Ishikawa (cell line): Measurements from ENCODE around the gene NDRG2.

ENCODE experiments used
- CEBPB ChIP-seq: IDR thresholded peaks from 2 replicates; pipeline ENCODE4 v1.6.1; 2012
- CREB1 ChIP-seq: IDR thresholded peaks from 2 replicates; pipeline ENCODE4 v1.6.1; 2012; ENCODE audit warnings: low read depth
- EGR1 ChIP-seq: IDR thresholded peaks from 2 replicates; pipeline ENCODE4 v1.6.1; 2012
- EP300 ChIP-seq: IDR thresholded peaks from 2 replicates; pipeline ENCODE4 v1.6.1; 2012; ENCODE audit warnings: borderline replicate concordance
- FOXM1 ChIP-seq: IDR thresholded peaks from 2 replicates; pipeline ENCODE4 v1.6.1; 2012; ENCODE audit warnings: low read depth, borderline replicate concordance
- NFIC ChIP-seq: IDR thresholded peaks from 2 replicates; pipeline ENCODE4 v1.6.1; 2012
- RAD21 ChIP-seq: IDR thresholded peaks from 2 replicates; pipeline ENCODE4 v1.6.1; 2012; ENCODE audit warnings: low read depth
- TAF1 ChIP-seq: IDR thresholded peaks from 2 replicates; pipeline ENCODE4 v1.6.1; 2012; ENCODE audit warnings: low read depth, mild to moderate bottlenecking
- TCF12 ChIP-seq: IDR thresholded peaks from 2 replicates; pipeline ENCODE4 v1.6.1; 2012; ENCODE audit warnings: low read depth
- TEAD4 ChIP-seq: IDR thresholded peaks from 2 replicates; pipeline ENCODE4 v1.6.1; 2012
- YY1 ChIP-seq: IDR thresholded peaks from 2 replicates; pipeline ENCODE4 v1.6.1; 2012; ENCODE audit warnings: low read depth
- ZBTB7A ChIP-seq: IDR thresholded peaks from 2 replicates; pipeline ENCODE4 v1.6.1; 2012; ENCODE audit warnings: low read depth
- TF ChIP-seq, protein P1 (sequence below): IDR thresholded peaks from 2 replicates; pipeline ENCODE4 v1.6.1; 2012; ENCODE audit warnings: low read depth, mild to moderate bottlenecking
- TF ChIP-seq, protein P2 (sequence below): IDR thresholded peaks from 2 replicates; pipeline ENCODE4 v1.6.1; 2012
- TF ChIP-seq, protein P3 (sequence below): IDR thresholded peaks from 2 replicates; pipeline ENCODE4 v1.6.1; 2012

Gene NDRG2

DNA sequence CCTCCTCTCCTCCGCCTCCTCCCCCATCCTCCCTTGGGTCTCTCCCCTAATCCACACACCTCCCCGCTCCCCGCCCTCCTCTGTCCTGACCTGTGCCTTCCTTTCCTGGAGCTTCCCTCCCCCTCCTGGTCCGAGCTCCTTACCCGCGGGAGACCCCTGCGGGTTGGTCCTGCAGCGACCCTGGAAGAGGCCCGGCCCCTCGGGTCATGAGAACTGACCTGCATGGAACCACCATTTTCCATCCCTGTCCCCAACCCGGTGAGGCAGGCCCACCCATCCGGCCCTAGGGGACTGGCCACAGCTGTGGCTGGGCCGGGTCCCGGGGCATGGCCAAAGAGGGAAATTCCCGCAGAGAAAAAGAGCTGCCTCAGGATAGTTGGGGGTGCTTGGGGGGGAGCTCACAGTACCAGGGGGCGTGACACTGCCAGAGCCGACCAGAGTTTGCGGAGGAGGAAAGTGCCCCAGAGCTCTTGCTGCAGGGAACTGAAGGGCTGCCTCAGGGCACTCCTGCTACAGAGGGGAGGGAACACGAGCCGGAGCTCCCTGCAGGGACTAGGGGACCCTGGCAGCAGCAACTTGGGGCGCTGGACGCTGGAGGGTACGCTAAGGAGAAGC is 45.9 kb upstream of the NDRG2 start:
- peak; percentile 60; the same call in 1 of the 2 replicates for TF ChIP-seq ZBTB7A
- 0 out of 2 replicates have a peak, but pooled peaks have one; percentile 21 for TF ChIP-seq EGR1
- TF ChIP-seq, protein P1, sequence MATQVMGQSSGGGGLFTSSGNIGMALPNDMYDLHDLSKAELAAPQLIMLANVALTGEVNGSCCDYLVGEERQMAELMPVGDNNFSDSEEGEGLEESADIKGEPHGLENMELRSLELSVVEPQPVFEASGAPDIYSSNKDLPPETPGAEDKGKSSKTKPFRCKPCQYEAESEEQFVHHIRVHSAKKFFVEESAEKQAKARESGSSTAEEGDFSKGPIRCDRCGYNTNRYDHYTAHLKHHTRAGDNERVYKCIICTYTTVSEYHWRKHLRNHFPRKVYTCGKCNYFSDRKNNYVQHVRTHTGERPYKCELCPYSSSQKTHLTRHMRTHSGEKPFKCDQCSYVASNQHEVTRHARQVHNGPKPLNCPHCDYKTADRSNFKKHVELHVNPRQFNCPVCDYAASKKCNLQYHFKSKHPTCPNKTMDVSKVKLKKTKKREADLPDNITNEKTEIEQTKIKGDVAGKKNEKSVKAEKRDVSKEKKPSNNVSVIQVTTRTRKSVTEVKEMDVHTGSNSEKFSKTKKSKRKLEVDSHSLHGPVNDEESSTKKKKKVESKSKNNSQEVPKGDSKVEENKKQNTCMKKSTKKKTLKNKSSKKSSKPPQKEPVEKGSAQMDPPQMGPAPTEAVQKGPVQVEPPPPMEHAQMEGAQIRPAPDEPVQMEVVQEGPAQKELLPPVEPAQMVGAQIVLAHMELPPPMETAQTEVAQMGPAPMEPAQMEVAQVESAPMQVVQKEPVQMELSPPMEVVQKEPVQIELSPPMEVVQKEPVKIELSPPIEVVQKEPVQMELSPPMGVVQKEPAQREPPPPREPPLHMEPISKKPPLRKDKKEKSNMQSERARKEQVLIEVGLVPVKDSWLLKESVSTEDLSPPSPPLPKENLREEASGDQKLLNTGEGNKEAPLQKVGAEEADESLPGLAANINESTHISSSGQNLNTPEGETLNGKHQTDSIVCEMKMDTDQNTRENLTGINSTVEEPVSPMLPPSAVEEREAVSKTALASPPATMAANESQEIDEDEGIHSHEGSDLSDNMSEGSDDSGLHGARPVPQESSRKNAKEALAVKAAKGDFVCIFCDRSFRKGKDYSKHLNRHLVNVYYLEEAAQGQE = no peak
- TF ChIP-seq, protein P2, sequence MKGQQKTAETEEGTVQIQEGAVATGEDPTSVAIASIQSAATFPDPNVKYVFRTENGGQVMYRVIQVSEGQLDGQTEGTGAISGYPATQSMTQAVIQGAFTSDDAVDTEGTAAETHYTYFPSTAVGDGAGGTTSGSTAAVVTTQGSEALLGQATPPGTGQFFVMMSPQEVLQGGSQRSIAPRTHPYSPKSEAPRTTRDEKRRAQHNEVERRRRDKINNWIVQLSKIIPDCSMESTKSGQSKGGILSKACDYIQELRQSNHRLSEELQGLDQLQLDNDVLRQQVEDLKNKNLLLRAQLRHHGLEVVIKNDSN = no peak
- no peak for TF ChIP-seq TCF12
- TF ChIP-seq TEAD4 = no peak
- TF ChIP-seq YY1 = no peak
- TF ChIP-seq CEBPB = no peak
- no peak for TF ChIP-seq RAD21
- TF ChIP-seq EP300 = no peak
- TF ChIP-seq FOXM1 = no peak
- TF ChIP-seq NFIC = no peak
- TF ChIP-seq CREB1 = no peak
- TF ChIP-seq TAF1 = 0 out of 2 replicates have a peak, but pooled peaks have one; percentile 32
- TF ChIP-seq, protein P3, sequence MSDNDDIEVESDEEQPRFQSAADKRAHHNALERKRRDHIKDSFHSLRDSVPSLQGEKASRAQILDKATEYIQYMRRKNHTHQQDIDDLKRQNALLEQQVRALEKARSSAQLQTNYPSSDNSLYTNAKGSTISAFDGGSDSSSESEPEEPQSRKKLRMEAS = peak; percentile 32; the same call in 1 of the 2 replicates

DNA sequence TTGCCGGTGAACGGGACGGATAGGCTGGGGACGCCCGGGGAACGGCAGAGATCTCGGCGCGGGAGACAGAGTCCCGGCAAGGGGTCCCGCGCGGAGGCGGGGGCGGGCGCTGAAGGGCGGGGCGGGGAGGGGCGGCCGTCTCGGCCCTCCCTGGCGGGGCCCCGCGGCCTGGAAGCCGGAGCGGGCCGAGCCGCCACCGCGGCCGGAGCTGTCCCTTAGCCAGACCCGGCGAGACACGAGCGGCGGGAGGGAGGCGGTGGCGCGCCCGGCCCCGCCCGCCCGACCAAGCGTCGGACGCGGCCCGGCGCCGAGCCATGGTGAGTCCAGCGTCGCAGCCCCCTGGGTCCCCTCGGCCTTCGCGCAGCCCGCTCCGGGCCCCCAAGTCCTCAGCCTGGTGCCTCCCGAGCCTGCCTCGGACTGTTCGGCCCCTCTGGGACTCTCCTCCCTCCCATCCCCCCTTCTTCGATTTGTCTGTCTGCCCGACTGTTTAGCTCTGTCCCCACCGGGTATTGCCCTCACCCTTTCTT is 45.3 kb upstream of the NDRG2 start, which contains the start of gene ARHGEF40:
Gene ARHGEF40, plus strand, starts transcription at position 222 of the 527 bp plus-strand sequence. Its CDS starts 93 bp downstream, at position 315.
- TF ChIP-seq, protein P1 = no peak
- no peak for TF ChIP-seq FOXM1
- no peak for TF ChIP-seq EP300
- TF ChIP-seq YY1 = no peak
- peak; percentile 70 for TF ChIP-seq EGR1
- TF ChIP-seq, protein P3 = no peak

DNA sequence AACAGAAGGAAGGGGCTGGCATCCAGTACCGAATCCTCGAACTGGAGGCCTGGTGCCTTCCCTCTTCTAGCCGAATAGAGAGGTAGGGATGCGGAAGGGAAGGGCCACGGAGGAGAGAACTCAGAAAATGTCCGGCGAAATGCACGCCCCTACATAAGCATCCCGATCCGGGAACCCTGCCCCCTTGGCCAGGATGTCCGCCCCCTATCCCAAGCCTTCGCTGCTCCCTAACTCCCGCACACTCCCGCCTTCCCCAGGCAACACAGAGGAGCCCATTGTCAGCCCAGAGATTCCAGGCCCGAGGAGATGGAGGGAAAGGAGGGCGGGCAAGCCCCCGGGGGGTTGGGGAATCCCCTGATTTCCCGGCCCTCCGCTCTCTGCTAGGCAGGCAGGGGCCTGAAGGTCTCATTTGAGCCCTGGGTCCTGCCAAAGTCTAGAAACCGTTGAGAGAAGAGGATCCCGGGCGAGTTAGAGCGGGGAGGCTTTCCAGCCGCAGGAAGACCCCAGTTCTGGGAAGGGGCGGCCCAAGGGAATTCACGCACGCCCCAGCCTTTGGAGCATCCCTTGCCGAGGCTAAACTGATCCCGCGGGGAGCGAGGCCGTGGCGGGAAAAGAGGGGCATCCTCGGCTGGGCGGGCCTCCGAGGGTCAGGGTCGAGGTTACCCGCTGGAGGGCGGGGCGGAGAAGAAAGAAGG is 44.7 kb upstream of the NDRG2 start:
- TF ChIP-seq EP300 = no peak
- TF ChIP-seq ZBTB7A = no peak
- no peak for TF ChIP-seq EGR1
- TF ChIP-seq TAF1 = no peak
- no peak for TF ChIP-seq NFIC
- TF ChIP-seq TEAD4 = no peak
- TF ChIP-seq YY1 = no peak
- TF ChIP-seq, protein P2 = no peak
- TF ChIP-seq FOXM1 = no peak
- TF ChIP-seq CREB1 = no peak
- TF ChIP-seq, protein P1 = no peak
- TF ChIP-seq, protein P3 = no peak
